Breast epithelium (tissue), 3 donors: ENCODE measurements around the gene RPSA.
"Not testable (repeated sequence)": the region's sequence is repeated elsewhere in the genome, so short reads cannot be mapped to it uniquely, and the experiment has no call there.

ENCODE experiments used
- CTCF ChIP-seq, 3 donors: fragments of 450-650 bp; IDR thresholded peaks; one replicate each; pipeline ENCODE4 v1.5.1; 2016 to 2017; ENCODE audit warnings: antibody characterized with exemption in 3 of 3, mild to moderate bottlenecking in 3 of 3, moderate library complexity in 3 of 3
- POLR2A ChIP-seq: fragments of 450-650 bp; IDR thresholded peaks from one replicate; pipeline ENCODE4 v1.6.1; 2016; ENCODE audit warnings: antibody characterized with exemption, mild to moderate bottlenecking, moderate library complexity

GRCh38 chr3:39370450-39370849 is 36.1 kb upstream of the RPSA start:
- TF ChIP-seq CTCF (IDR thresholded peaks at IDR 0.05); POLR2A: not testable (repeated sequence)
